Glutamatergic neuron (in vitro differentiated cells): Measurements from ENCODE around the gene BABAM1. TPM values are rescaled to one million over a fixed set of nuclear protein-coding genes. Genes with fewer than 3 reads are reported as not detected.
A peak's percentile ranks its signal among the peaks of the same experiment; 100 is the strongest.

Experiments used
- DNase-seq: peaks from one replicate; pipeline ENCODE4 v3.0.0; 2022
- H3K27ac Mint-ChIP-seq: one replicate; pipeline ENCODE4 v1.8.0; 2020; ENCODE audit warnings: mild to moderate bottlenecking, mixed read lengths, inconsistent platforms; ENCODE audit not compliant: unreplicated experiment
- H3K27me3 Mint-ChIP-seq: one replicate; pipeline ENCODE4 v1.8.0; 2020; ENCODE audit warnings: mild to moderate bottlenecking, moderate library complexity, mixed read lengths, inconsistent platforms; ENCODE audit not compliant: unreplicated experiment
- H3K36me3 Mint-ChIP-seq: one replicate; pipeline ENCODE4 v1.8.0; 2020; ENCODE audit warnings: mild to moderate bottlenecking, mixed read lengths, inconsistent platforms; ENCODE audit not compliant: unreplicated experiment
- H3K4me1 Mint-ChIP-seq: one replicate; pipeline ENCODE4 v1.8.0; 2020; ENCODE audit warnings: mild to moderate bottlenecking, low read depth, mixed read lengths, inconsistent platforms; ENCODE audit not compliant: unreplicated experiment
- H3K4me3 Mint-ChIP-seq: one replicate; pipeline ENCODE4 v1.8.0; 2020; ENCODE audit warnings: mild to moderate bottlenecking, mixed read lengths, inconsistent platforms; ENCODE audit not compliant: unreplicated experiment
- H3K9me3 Mint-ChIP-seq: one replicate; pipeline ENCODE4 v1.8.0; 2020; ENCODE audit warnings: mild to moderate bottlenecking, moderate library complexity, mixed read lengths, inconsistent platforms; ENCODE audit not compliant: unreplicated experiment
- CTCF ChIP-seq: fragments of 200-600 bp; sonication (generic); IDR thresholded peaks from one replicate; pipeline ENCODE4 v1.5.0; 2021; ENCODE audit not compliant: partially characterized antibody, unreplicated experiment
- total RNA-seq: library from RNA; stranded (reverse); fragmentation: NEBNext Ultra II Directional; extraction: Animal tissue kit (Norgen Biotek cat#: 25700); gene quantifications from one replicate; pipeline ENCODE4 v1.2.1, GENCODE V29; 2021; ENCODE audit not compliant: unreplicated experiment

BABAM1 gene
- total RNA-seq, 1 donor from 2014 or later = 85.7 TPM

GRCh38 chr19:17303940-17304267, 36.7 kb downstream of the BABAM1 start:
- no peak for TF ChIP-seq CTCF
- Mint-ChIP-seq H3K27ac (peak overlapping the region; percentile 12), H3K9me3 (peaks cover 23% of the 10 kb centered on the region), H3K4me1 (peaks cover 26% of the 10 kb centered on the region), H3K36me3 (no peaks in the 10 kb centered on the region), H3K4me3 (peak overlapping the region; percentile 62), H3K27me3 (peaks cover 14% of the 10 kb centered on the region)
- DNase-seq = no peak

- Mint-ChIP-seq H3K9me3 (peaks cover 25% of the 10 kb centered on the region), H3K4me3 (peak overlapping the region; percentile 94), H3K27me3 (peaks cover 14% of the 10 kb centered on the region), H3K4me1 (peaks cover 26% of the 10 kb centered on the region), H3K27ac (peak overlapping the region; percentile 93), H3K36me3 (no peaks in the 10 kb centered on the region)
- no peak for DNase-seq
- TF ChIP-seq CTCF = no peak
These were observed 37.4 kb downstream of the BABAM1 start for GRCh38 chr19:17304386-17305215.

GRCh38 chr19:17305216-17305516, 37.9 kb downstream of the BABAM1 start:
- DNase-seq = no peak
- H3K9me3 Mint-ChIP-seq = peaks cover 25% of the 10 kb centered on the region
- H3K36me3 Mint-ChIP-seq = no peaks in the 10 kb centered on the region
- peak overlapping the region; percentile 94 for H3K4me3 Mint-ChIP-seq
- peaks cover 14% of the 10 kb centered on the region for H3K27me3 Mint-ChIP-seq
- no peak for TF ChIP-seq CTCF
- peak overlapping the region; percentile 93 for H3K27ac Mint-ChIP-seq
- peaks cover 26% of the 10 kb centered on the region for H3K4me1 Mint-ChIP-seq

- H3K4me3 Mint-ChIP-seq = peak within 1 kb of the TSS; percentile 94
- TF ChIP-seq CTCF = peak; percentile 70
These were observed 38.5 kb downstream of the BABAM1 start, which contains the start of gene MRPL34 for GRCh38 chr19:17305517-17306284. TSS of gene MRPL34 (plus strand) at chr19:17305872. CDS start at chr19:17305893, 21 bp downstream.

GRCh38 chr19:17306285-17306714, 39.1 kb downstream of the BABAM1 start:
- Mint-ChIP-seq H3K27me3 (peaks cover 19% of the 10 kb centered on the region), H3K4me3 (peak overlapping the region; percentile 94), H3K4me1 (peaks cover 29% of the 10 kb centered on the region), H3K9me3 (peaks cover 27% of the 10 kb centered on the region), H3K27ac (peak overlapping the region; percentile 89), H3K36me3 (no peaks in the 10 kb centered on the region)
- no peak for DNase-seq
- no peak for TF ChIP-seq CTCF

More at GRCh38 chr19:17305517-17306284, 38.5 kb downstream of the BABAM1 start, which contains the start of gene MRPL34:
- Mint-ChIP-seq H3K27me3 (peaks cover 18% of the 10 kb centered on the region), H3K9me3 (peaks cover 25% of the 10 kb centered on the region), H3K27ac (peak within 1 kb of the TSS; percentile 93), H3K36me3 (no peaks in the 10 kb centered on the region), H3K4me1 (peaks cover 28% of the 10 kb centered on the region)
- peak; percentile 99 for DNase-seq
